ENCODE results near the gene HBA1. TPM values are rescaled to one million over a fixed set of nuclear protein-coding genes. Genes with fewer than 3 reads are reported as not detected.
"Not testable (repeated sequence)": the region's sequence is repeated elsewhere in the genome, so short reads cannot be mapped to it uniquely, and the experiment has no call there.

Gene HBA1
- total RNA-seq, result not detected in 2 replicates

GRCh38 chr16:176477-177382 lies at the start of gene HBA1:
Gene HBA1 (plus strand): TSS chr16:176680. CDS start chr16:176717, 37 bp downstream.
- not testable (repeated sequence) for DNase-seq (ENCODE audit: low read depth, low spot score)

- DNase-seq (ENCODE audit: low read depth, low spot score), result no peak
Measured at GRCh38 chr16:129075-129474, 47.4 kb upstream of the HBA1 start.

GRCh38 chr16:130533-131173 lies 45.8 kb upstream of the HBA1 start:
- DNase-seq (ENCODE audit: low read depth, low spot score), result no peak

- no peak for DNase-seq (ENCODE audit: low read depth, low spot score)
Measured at GRCh38 chr16:132120-132519, 44.4 kb upstream of the HBA1 start.

- DNase-seq (ENCODE audit: low read depth, low spot score), result no peak
Measured at GRCh38 chr16:133716-134115, 42.8 kb upstream of the HBA1 start.

GRCh38 chr16:138049-138417 lies 38.4 kb upstream of the HBA1 start:
- no peak for DNase-seq (ENCODE audit: low read depth, low spot score)

GRCh38 chr16:140175-140857 lies 36.2 kb upstream of the HBA1 start:
- DNase-seq (ENCODE audit: low read depth, low spot score), result no peak

- DNase-seq (ENCODE audit: low read depth, low spot score), result no peak
Measured at GRCh38 chr16:142405-142967, 34.0 kb upstream of the HBA1 start.

- no peak for DNase-seq (ENCODE audit: low read depth, low spot score)
Measured at GRCh38 chr16:143047-143446, 33.4 kb upstream of the HBA1 start.

GRCh38 chr16:143456-143855 lies 33.0 kb upstream of the HBA1 start:
- DNase-seq (ENCODE audit: low read depth, low spot score), result no peak

- DNase-seq (ENCODE audit: low read depth, low spot score), result no peak
Measured at GRCh38 chr16:144797-145252, 31.7 kb upstream of the HBA1 start.

- DNase-seq (ENCODE audit: low read depth, low spot score), result no peak
Measured at GRCh38 chr16:146646-147045, 29.8 kb upstream of the HBA1 start.

GRCh38 chr16:149024-149660 lies 27.3 kb upstream of the HBA1 start:
- DNase-seq (ENCODE audit: low read depth, low spot score), result no peak

- no peak for DNase-seq (ENCODE audit: low read depth, low spot score)
Measured at GRCh38 chr16:152141-153128, 24.0 kb upstream of the HBA1 start, which contains the start of gene HBZ. Gene HBZ (plus strand): TSS chr16:152644. CDS start chr16:152910, 266 bp downstream.

- DNase-seq (ENCODE audit: low read depth, low spot score), result not testable (repeated sequence)
Measured at GRCh38 chr16:153129-153521, 23.4 kb upstream of the HBA1 start.

GRCh38 chr16:153550-154216 lies 22.8 kb upstream of the HBA1 start:
- DNase-seq (ENCODE audit: low read depth, low spot score), result not testable (repeated sequence)

GRCh38 chr16:154217-155030 lies 22.1 kb upstream of the HBA1 start:
- no peak for DNase-seq (ENCODE audit: low read depth, low spot score)

GRCh38 chr16:155031-155398 lies 21.5 kb upstream of the HBA1 start:
- no peak for DNase-seq (ENCODE audit: low read depth, low spot score)
